HG02852 (cell line): Measurements from ENCODE around the gene TCF3.
A peak's percentile ranks its signal among the peaks of the same experiment; 100 is the strongest.
"Not testable (repeated sequence)": the region's sequence is repeated elsewhere in the genome, so short reads cannot be mapped to it uniquely, and the experiment has no call there.

Experiments
- ATAC-seq: cut with Tn5 transposase; IDR thresholded peaks from one replicate; pipeline ENCODE4 v1.9.1; 2021; ENCODE audit warnings: mild to moderate bottlenecking, moderate library complexity; ENCODE audit not compliant: unreplicated experiment

TCF3 gene

GRCh38 chr19:1652471-1653299 is at the start of gene TCF3:
Gene TCF3 (minus strand): TSS chr19:1652615. CDS start chr19:1650248, 2,367 bp downstream.
- ATAC-seq, result peak; percentile 66

- no peak for ATAC-seq
Measured at GRCh38 chr19:1700733-1701663, 48.6 kb upstream of the TCF3 start.

- ATAC-seq, result no peak
Measured at GRCh38 chr19:1699998-1700732, 47.8 kb upstream of the TCF3 start.

GRCh38 chr19:1699386-1699785 is 47.0 kb upstream of the TCF3 start:
- no peak for ATAC-seq

- ATAC-seq, result no peak
Measured at GRCh38 chr19:1698636-1699035, 46.2 kb upstream of the TCF3 start.

GRCh38 chr19:1695481-1695880 is 43.1 kb upstream of the TCF3 start:
- not testable (repeated sequence) for ATAC-seq

GRCh38 chr19:1691589-1692290 is 39.3 kb upstream of the TCF3 start:
- ATAC-seq, result no peak

GRCh38 chr19:1690699-1691307 is 38.4 kb upstream of the TCF3 start:
- ATAC-seq, result no peak

GRCh38 chr19:1685785-1686184 is 33.4 kb upstream of the TCF3 start:
- ATAC-seq, result not testable (repeated sequence)

GRCh38 chr19:1685046-1685445 is 32.6 kb upstream of the TCF3 start:
- ATAC-seq, result no peak

GRCh38 chr19:1684573-1684912 is 32.1 kb upstream of the TCF3 start:
- no peak for ATAC-seq

GRCh38 chr19:1683869-1684572 is 31.6 kb upstream of the TCF3 start:
- no peak for ATAC-seq

- ATAC-seq, result no peak
Measured at GRCh38 chr19:1680976-1681375, 28.6 kb upstream of the TCF3 start.

GRCh38 chr19:1678073-1678472 is 25.7 kb upstream of the TCF3 start:
- ATAC-seq, result no peak

GRCh38 chr19:1676351-1677266 is 24.2 kb upstream of the TCF3 start:
- ATAC-seq, result no peak

GRCh38 chr19:1675633-1676350 is 23.4 kb upstream of the TCF3 start:
- ATAC-seq, result no peak

- ATAC-seq, result no peak
Measured at GRCh38 chr19:1674293-1674679, 21.9 kb upstream of the TCF3 start.
